GM12891 (cell line): ENCODE measurements around the gene GGT1.

Experiments used
- DNase-seq: peaks from one replicate; pipeline ENCODE4 v3.0.0; 2011; ENCODE audit warnings: low spot score; ENCODE audit not compliant: insufficient read length
- FAIRE-seq: peaks from 2 replicates; lab custom pipeline; 2011; peaks lifted over from hg19 to GRCh38; lab: Jason Lieb, UNC
- PAX5 ChIP-seq: IDR thresholded peaks from 2 replicates; pipeline ENCODE4 v1.6.1; 2011; ENCODE audit warnings: low read length, moderate library complexity, mild to moderate bottlenecking; ENCODE audit not compliant: insufficient read depth, severe bottlenecking
- POLR2A ChIP-seq: IDR thresholded peaks from 2 replicates; pipeline ENCODE4 v1.6.1; 2011; ENCODE audit warnings: low read depth, low read length, control low read depth
- POLR2AphosphoS5 ChIP-seq: IDR thresholded peaks from 2 replicates; pipeline ENCODE4 v1.6.1; 2011; ENCODE audit warnings: low read depth, low read length, control low read depth
- POU2F2 ChIP-seq: IDR thresholded peaks from 2 replicates; pipeline ENCODE4 v1.6.1; 2011; ENCODE audit warnings: low read depth, mild to moderate bottlenecking, control low read depth, low read length, moderate library complexity
- SPI1 ChIP-seq: IDR thresholded peaks from 2 replicates; pipeline ENCODE4 v1.6.1; 2011; ENCODE audit warnings: low read depth, low read length, control low read depth
- TAF1 ChIP-seq: IDR thresholded peaks from 2 replicates; pipeline ENCODE4 v1.6.1; 2011; ENCODE audit warnings: low read depth, low read length, control low read depth

The GGT1 gene

GRCh38 chr22:24584871-24585411, 18.1 kb upstream of the GGT1 start:
- FAIRE-seq (no peak), DNase-seq (no peak)
- no peak for TF ChIP-seq PAX5
- no peak for TF ChIP-seq POLR2AphosphoS5
- no peak for TF ChIP-seq POLR2A
- no peak for TF ChIP-seq TAF1
- TF ChIP-seq POU2F2, result no peak
- TF ChIP-seq SPI1, result no peak

DNA sequence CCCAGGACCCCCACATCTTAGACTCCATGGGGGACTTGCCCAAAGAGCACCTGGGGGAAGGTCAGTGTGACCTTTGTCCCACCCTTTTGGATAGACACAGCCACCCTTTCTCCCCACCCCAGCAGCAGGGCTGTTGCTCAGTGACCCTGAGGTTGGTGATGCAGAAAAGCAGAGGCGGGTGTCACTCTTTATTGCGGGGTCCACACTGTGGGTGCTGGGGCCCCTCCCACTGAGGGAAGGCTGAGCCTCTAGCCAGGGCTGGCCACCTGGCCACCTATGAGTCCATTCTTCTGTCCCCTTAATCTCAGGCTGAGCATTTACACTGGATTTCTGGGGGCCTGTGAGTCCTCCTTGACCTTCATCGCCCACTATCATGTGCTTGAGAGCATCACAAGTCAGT, 17.5 kb upstream of the GGT1 start:
- TF ChIP-seq PAX5 (no peak), TAF1 (no peak), POU2F2 (no peak), POLR2AphosphoS5 (no peak), SPI1 (no peak), POLR2A (no peak)
- FAIRE-seq, result no peak
- no peak for DNase-seq

- no peak for TF ChIP-seq POU2F2
- no peak for TF ChIP-seq SPI1
- TF ChIP-seq PAX5, result no peak
- TF ChIP-seq POLR2A, result no peak
- no peak for TF ChIP-seq POLR2AphosphoS5
- TF ChIP-seq TAF1, result no peak
- FAIRE-seq (no peak), DNase-seq (no peak)
Observed at GRCh38 chr22:24585927-24586546, 17.0 kb upstream of the GGT1 start.

GRCh38 chr22:24587251-24587650, 15.7 kb upstream of the GGT1 start:
- DNase-seq (no peak), FAIRE-seq (no peak)
- TF ChIP-seq POLR2AphosphoS5 (no peak), PAX5 (no peak), SPI1 (no peak), POU2F2 (no peak), TAF1 (no peak), POLR2A (no peak)

DNA sequence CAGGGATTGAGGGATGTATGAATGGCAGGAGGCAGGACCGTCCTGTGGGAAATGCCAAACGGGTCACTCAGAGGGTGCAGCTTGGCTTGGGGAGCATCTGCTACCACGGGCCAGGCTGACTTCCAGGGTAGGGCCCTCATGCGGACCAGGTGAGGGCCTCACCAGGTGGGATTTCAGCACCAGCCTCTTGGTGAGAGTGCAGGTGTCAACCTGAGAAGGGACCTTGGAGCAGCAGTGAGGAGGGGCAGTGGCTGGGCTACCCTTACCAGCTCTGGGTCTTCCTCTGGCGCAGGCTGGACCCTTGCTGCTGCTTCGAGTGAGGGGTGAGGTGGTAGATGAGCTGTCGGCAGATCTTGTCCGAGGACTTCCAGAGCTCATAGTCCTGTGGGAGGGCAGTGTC, 15.0 kb upstream of the GGT1 start:
- TF ChIP-seq PAX5 (no peak), POLR2A (no peak), TAF1 (no peak)
- DNase-seq, result no peak
- no peak for FAIRE-seq

- DNase-seq (no peak), FAIRE-seq (no peak)
- no peak for TF ChIP-seq POLR2A
- TF ChIP-seq POLR2AphosphoS5, result no peak
- TF ChIP-seq PAX5, result no peak
- no peak for TF ChIP-seq SPI1
- TF ChIP-seq TAF1, result no peak
- TF ChIP-seq POU2F2, result no peak
Observed at GRCh38 chr22:24588381-24588756, 14.6 kb upstream of the GGT1 start.

DNA sequence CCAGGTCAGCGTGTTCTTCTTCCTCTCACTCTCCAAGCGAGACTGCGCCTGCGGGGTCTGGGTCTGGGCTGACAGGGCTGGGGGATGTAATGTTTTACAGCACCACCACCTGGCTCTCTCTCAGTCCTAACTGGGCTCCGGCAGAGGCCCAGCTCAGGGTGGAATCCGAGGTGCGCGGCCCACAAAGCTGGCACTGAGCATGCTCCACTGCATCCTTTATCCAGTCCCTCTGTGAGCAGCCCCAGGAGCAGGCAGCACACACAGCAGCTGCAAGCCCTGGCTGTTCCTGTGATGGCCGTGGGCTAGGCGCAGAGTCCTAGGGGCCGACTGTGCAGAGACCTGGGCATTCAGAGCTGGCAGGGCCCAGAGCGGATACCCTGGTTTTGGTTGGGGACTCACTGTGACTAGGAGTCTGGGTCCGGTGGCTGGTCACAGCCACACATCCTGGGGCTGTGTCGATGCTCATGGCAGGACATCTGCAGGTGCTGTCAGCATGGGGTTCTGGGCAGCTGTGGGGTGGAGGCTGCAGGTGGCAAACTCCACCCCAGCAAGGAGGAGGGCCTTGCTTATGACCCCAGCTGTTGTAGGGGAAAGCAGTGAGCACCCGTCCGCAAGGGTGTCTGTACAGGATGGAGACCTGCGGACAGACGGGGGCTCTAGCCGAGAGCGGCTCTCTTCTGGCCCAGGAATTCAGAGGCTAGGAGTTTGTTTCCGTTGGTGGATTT, 14.1 kb upstream of the GGT1 start:
- TF ChIP-seq TAF1, result no peak
- TF ChIP-seq PAX5, result no peak
- TF ChIP-seq POLR2AphosphoS5, result no peak
- TF ChIP-seq SPI1, result no peak
- no peak for TF ChIP-seq POLR2A
- TF ChIP-seq POU2F2, result no peak
- DNase-seq (no peak), FAIRE-seq (no peak)

- no peak for FAIRE-seq
- no peak for DNase-seq
Observed at GRCh38 chr22:24589518-24590030, 13.4 kb upstream of the GGT1 start.

DNA sequence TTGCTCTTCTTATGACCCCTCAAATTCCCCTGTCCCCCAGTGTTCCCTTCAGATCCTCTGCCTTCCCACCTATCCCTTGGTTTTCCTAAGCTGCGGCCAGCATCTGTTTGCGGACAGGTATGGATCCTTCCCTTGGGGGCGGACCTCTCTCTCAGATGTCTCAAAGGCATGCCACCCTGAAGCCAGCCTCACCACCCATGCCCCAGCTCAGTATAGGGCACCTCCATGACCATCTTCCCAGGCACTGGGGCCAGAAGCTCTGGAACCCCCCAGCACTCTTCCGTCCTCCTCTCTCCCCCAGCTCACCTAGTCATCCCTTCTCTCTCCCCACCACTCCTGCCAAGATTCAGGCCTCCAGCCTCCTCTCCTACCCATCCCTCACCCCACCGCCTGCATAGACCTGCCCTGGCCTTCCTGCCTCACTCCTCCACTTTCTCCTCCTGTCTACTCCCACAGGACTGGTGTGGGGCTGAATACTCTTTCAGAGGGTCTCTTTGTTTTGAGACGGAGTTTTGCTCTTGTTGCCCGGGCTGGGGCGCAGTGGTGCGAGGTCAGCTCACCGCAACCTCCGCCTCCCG, 12.3 kb upstream of the GGT1 start:
- FAIRE-seq (no peak), DNase-seq (no peak)
- TF ChIP-seq TAF1 (no peak), POLR2AphosphoS5 (no peak), SPI1 (no peak), POU2F2 (no peak), POLR2A (no peak), PAX5 (no peak)

More at GRCh38 chr22:24589518-24590030, 13.4 kb upstream of the GGT1 start:
- no peak for TF ChIP-seq TAF1
- no peak for TF ChIP-seq PAX5
- TF ChIP-seq POLR2AphosphoS5, result no peak
- TF ChIP-seq SPI1, result no peak
- no peak for TF ChIP-seq POLR2A
- no peak for TF ChIP-seq POU2F2
